Stimulated activated naive CD4-positive, alpha-beta T cell (primary cell): ENCODE measurements around the gene UPK3BL2.
"Not testable (repeated sequence)": the region's sequence is repeated elsewhere in the genome, so short reads cannot be mapped to it uniquely, and the experiment has no call there.

Experiments used
- DNase-seq, 6 experiments: peaks; one replicate each; lab custom pipeline; 2025; lab: John Stamatoyannopoulos, UW

UPK3BL2 gene

GRCh38 chr7:102527822-102528793, 15.4 kb downstream of the UPK3BL2 start:
- not testable (repeated sequence) for DNase-seq

DNA sequence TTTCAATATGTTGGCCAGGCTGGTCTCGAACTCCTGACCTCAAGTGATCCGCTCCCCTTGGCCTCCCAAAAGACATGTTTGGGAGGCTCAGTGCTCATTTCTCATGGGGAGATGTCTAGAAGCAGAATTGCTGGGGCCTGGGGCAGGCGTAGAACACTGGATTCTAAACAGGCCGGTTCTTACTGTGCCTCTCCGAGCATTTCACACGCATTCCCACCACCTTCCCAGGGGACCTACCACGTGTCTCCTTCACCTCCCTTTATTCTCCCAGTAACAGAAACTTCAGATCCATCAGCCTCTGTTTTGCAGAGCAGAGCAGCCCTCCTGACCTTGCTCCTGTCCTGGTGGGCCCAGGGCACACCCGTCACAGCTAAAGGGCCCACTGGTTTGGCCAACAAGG, 16.3 kb downstream of the UPK3BL2 start:
- not testable (repeated sequence) for DNase-seq

DNA sequence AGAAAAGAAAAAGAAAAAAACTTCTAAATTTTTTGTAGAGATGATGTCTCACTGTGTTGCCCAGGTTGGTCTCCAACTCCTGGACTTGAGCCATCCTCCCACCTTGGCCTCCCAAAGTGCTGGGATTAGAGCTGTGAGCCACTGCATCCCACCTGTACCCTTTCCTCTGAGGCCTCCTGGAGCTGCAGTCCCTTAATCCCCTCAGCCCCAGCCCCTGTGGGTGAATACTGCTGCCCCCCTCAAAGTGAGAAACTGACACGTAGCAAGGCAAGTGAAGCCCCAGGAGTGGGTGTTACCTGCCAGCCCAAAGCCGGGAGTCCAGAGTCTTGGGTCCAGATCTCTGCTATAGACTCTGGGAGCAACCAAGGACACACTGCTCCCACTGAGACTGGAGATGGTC, 18.7 kb downstream of the UPK3BL2 start:
- not testable (repeated sequence) for DNase-seq

DNA sequence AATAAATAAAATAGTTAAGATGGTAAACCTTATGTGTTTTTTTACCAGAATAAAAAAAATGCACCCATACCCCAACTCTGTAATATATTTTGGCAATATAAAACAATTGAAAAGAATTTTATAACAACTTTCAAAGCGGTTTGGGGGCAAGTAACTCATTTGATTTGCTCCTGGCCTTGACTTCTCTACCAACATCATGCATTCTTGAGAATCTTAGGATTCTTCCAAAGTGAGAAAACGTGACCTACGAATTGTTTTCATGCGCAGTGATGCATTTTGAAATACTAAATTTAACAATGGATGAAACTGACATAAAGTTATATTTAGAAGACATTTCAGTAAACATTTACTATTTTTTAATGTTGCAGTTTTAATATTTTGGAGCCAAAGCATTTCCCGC, 22.7 kb downstream of the UPK3BL2 start:
- DNase-seq: not testable (repeated sequence)

- not testable (repeated sequence) for DNase-seq
Observed at GRCh38 chr7:102517550-102518147, 25.8 kb downstream of the UPK3BL2 start, which contains the start of gene RASA4B. Gene RASA4B (minus strand): TSS chr7:102517777. CDS start chr7:102517710, 67 bp downstream.

DNA sequence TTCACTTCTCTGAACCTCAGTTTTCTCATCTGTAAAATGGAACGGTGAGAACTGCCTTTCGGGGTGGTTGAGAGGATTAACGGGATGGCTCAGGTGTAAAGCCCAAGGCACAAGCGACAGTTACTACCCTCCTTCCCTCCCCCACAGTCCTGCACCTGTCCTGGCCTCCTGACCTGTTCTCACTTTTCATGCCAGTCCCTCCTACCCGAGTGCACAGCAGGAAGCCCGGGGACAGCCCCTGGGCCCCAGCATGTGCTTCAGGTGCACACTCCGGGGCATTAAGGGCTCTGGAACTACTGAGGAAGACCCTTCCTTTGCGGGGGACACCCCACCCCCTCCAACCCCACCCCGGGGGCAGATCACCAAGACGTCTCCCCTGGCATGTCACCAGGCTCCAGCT, 26.5 kb downstream of the UPK3BL2 start:
- DNase-seq: not testable (repeated sequence)

DNA sequence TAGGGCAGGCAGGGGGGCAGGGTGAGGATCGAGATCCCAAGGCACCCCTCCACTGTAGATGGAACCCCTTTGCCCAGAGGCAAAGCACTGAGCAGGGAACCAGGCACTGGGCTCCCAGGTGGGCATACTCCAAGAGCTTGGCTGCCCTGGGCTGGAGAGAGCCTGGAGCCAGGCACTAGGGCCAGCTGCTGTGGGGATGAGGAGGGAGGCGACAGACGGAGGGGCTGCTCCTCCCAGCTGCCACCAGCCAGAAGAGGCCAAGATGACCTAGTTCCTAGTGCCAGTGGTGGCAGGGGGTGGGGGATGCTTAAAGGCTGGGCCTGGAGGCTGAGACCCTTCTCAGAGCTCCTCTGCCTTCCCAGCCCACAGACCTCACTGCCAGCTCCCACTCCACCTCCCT, 27.6 kb downstream of the UPK3BL2 start:
- DNase-seq: not testable (repeated sequence)

- not testable (repeated sequence) for DNase-seq
Observed at GRCh38 chr7:102514881-102515721, 28.4 kb downstream of the UPK3BL2 start.

DNA sequence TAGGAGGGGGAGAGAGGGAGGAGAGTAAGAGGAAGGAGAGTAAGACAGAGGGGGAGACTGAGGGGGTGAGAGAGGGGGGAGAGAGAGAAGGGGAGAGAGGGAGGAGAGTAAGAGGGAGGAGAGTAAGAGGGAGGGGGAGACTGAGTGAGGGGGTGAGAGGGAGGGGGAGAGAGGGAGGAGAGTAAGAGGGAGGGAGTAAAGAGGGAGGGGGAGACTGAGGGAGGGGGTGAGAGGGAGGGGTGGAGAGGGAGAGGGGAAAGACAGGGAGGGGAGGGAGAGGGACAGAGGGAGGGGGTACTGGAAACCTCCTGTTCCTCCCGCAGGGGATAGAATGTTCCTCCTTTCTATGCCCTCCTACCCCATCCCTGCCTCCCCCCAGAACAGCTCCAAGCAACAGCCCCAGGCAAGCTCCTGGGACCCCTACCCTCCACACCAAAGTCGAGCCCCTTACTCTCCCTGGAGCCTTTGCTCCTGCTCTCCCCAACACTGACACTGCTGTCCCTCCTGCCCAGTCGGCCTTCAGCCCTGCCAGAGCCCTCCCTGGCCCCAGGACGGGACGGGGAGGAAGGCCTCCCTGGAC, 30.8 kb downstream of the UPK3BL2 start:
- not testable (repeated sequence) for DNase-seq

GRCh38 chr7:102511860-102512522, 31.5 kb downstream of the UPK3BL2 start:
- DNase-seq: not testable (repeated sequence)

DNA sequence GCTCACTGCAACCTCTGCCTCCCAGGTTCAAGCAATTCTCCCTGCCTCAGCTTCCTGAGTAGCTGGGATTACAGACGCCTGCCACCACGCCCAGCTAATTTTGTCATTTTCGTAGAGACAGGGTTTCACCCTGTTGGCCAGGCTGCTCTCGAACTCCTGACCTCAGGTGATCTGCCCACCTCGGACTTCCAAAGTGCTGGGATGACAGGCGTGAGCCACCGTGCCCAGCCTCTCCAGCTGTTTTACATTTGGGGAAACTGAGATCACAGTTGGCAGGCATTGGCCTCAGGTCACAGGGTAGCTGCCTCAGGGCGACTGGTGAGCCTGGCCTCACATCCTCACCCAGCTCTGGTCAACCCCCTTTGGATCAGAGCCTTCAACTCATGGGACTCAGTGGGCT, 32.9 kb downstream of the UPK3BL2 start:
- DNase-seq: not testable (repeated sequence)

- DNase-seq: not testable (repeated sequence)
Observed at GRCh38 chr7:102507410-102508088, 35.9 kb downstream of the UPK3BL2 start.

GRCh38 chr7:102505298-102506185, 38.0 kb downstream of the UPK3BL2 start:
- DNase-seq: not testable (repeated sequence)

- not testable (repeated sequence) for DNase-seq
Observed at GRCh38 chr7:102503141-102503540, 40.4 kb downstream of the UPK3BL2 start.

DNA sequence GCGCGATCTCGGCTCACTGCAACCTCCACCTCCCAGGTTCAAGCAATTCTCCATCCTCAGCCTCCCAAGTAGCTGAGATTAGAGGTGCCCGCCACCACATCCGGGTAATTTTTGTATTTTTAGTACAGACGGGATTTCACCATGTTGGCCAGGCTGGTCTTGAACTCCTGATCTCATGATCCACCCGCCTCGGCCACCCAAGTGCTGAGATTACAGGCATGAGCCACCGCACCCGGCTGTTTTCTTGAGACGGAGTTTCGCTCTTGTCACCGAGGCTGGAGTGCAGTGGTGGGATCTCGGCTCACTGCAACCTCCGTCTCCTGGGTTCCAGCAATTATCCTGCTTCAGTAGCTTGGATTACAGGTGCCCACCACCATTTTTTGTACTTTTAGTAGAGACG, 45.2 kb downstream of the UPK3BL2 start:
- not testable (repeated sequence) for DNase-seq

DNA sequence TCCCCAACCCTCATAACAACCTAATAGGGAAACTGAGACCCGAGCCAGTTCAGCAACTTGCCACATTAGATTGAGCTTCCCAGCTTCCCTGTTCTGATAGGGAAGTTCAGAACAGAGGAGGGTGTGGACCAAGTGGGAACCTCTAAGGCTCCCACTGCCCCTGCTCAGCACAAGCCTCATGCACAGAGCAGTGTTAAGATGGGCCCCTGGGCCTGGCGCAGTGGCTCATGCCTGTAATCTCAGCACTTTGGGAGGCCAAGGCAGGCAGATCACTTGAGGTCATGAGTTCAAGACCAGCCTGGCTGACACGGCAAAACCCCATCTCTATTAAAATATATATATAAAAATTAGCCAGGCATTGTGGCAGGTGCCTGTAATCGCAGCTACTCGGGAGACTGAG, 46.2 kb downstream of the UPK3BL2 start:
- not testable (repeated sequence) for DNase-seq

DNA sequence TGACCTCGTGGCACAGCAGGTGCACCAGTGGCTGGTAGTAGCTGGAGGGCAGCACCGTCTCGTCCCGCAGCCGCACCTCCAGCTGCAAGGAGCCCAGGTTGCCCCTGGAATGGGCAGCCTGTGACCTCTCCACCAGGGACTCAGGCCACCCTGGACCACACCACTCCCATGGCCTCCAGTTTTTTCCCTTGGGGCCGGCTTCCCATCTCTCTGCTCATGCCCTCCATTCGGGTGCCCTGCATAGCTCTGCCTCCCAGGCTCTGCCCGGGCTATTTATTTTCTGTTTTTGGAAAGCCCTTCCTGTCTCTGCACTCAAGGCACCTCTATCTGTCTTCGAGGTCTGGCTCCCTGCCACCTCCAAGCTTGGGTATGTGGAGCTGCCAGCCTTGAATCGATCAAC, 46.6 kb downstream of the UPK3BL2 start:
- DNase-seq: not testable (repeated sequence)

DNA sequence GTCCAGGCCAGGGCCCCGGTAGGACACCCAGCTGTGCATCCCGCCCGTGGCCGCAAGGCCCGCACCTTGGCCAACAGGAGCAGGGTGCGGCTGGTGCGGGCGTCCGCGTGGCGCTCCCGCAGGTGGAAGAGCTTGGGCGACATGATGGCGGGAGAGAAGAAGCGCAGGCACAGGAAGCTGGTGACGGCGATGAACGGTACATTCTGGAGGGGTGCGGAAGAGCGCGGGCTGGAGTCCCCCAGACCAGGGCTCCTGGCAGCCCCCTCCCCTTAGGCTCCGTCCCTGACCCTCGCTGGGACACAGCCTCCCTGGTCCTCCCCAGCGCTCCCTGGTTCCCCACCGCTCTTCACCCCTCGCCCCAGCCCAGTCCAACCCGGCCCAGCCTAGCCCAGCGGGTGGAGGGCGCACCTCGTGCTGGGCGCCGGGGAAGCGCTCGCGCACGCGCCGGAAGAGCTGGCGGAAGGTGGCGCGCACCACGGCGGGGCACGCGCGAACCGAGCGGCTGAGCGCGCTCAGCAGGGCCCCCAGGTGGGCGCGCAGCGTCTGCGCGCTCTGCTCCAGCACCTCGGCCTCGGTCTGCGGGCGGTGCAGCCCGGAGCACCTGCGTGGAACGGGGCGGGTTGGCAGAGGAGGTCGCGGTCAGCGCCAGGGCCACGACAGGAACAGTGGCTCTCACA, 48.9 kb downstream of the UPK3BL2 start:
- DNase-seq: not testable (repeated sequence)

DNA sequence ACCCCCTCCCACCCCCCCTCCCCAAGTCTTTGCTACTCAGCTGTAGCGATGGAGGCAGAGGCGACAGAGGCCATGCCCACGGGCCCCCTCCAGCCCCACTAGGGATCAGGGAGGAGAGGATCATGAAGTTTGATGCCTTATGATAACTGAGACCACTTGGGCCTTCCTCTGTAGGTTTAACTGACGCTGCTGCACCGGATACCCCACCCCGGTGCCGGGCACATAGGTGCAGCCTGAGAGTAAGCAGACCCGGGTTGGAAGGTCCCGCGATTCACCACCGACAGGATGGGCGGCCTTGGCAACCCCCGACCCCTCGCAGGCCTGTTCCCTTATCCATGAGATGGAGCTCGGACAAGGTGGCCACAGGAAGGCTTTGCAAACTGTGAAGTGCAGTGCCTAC, 49.5 kb downstream of the UPK3BL2 start:
- DNase-seq: not testable (repeated sequence)
